T-helper 1 cell (primary cell): ENCODE results near the gene NCK2.
"Not testable (repeated sequence)": the region's sequence is repeated elsewhere in the genome, so short reads cannot be mapped to it uniquely, and the experiment has no call there.

Experiments
- DNase-seq, 5 donors: peaks; one replicate each; pipeline ENCODE4 v3.0.0-alpha.2; 2012 to 2020

Gene NCK2

DNA sequence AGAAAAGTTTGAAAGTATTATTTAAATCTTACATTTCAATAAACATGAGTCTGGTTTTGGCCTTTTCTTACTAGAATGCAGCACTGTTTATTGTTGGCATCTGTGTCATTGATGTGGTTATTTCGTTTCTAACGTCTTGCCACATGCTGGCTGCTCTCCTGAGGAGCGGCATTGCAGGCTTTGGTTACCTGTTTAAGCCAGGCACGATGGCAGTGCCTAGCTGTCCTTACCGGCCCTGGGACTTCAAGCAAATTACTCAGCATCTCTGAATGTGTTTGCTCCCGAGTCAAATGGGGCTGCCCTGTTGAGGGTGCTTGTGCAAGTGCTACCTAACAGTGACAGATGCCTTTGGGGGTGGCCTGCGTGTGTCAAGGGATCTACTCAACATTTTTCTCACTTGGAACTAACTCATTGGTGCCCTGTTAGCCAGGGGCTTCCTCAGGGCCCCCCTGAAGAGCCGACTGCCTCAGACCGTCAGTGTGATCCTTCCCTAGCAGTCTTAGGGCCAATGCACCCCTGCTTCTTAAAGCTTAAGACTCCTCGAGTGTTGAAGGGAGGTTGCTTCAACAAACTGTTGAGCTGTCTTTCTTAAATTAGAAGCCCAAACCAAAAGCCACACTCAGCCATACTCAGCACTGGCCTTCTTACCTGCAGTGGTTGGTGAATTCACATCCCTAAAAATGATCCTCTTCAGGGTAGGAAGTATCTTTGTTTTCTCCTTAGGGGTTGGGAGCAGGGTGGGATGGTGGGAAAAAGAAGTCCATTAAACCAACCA, 151.5 kb downstream of the NCK2 start:
- peak in 2 of 5 donors; percentile 13 to 18 for DNase-seq

DNA sequence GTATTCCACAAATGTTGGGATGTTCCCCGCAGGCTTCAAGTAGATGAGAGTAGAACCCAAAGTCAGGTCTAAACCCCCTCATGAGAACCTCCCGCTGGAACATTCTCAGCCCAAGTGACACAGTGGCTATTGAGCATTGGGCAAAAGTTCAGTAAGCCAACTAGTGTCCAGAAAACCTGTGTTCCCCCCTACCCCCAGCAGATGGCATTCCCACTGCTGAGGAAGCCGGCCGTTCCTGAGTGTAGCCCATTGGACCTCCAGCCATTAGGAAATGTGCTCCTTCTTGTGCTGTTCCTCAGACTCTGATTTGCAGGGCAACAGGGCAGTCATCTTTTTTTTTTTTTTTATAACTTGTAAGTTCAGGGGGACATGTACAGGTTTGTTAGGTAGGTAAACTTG, 152.1 kb downstream of the NCK2 start:
- DNase-seq: no peak

DNA sequence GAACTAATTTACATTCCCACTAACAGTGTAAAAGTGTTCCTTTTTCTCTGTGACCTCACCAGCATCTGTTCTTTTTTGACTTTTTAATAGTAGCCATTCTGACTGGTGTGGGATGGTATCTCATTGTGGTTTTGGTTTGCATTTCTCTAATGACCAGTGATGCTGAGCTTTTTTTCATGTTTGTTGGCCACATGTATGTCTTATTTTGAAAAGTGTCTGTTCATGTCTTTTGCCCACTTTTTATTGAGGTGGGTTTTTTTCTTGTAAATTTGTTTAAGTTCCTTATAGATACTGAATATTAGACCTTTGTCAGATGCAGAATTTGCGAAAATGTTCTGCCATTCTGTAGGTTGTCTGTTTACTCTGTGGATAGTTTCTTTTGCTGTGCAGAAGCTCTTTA, 153.0 kb downstream of the NCK2 start:
- not testable (repeated sequence) for DNase-seq

DNA sequence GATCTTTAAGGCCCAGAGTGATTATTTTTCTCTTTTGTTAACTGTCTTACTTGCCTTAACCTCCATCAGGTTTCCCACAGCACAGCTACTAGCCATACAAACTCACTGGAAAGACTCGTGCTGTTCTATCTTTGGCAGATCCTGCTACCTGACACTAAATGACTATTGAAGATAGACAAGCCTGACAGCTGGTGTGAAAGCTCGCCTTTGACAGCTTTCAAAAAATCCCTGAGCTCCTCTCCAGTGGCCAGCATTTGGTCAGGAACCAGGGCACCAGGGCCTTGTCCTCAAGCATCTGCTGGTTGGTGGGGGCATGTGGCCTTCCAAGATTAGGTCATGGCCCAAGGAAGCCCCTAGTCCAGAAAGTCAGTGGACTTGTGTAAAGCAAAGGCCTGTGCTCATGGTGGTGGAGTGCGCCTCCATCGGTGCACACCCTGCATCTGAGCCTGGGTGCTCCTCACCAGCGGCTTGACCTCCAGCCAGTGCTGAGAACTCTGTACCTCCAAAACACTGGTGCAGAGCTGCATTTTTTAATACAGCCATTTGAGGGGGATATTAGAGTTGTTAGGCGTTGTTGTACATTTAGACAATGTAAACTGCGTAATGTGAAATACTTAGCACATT, 158.5 kb downstream of the NCK2 start:
- DNase-seq: no peak

DNA sequence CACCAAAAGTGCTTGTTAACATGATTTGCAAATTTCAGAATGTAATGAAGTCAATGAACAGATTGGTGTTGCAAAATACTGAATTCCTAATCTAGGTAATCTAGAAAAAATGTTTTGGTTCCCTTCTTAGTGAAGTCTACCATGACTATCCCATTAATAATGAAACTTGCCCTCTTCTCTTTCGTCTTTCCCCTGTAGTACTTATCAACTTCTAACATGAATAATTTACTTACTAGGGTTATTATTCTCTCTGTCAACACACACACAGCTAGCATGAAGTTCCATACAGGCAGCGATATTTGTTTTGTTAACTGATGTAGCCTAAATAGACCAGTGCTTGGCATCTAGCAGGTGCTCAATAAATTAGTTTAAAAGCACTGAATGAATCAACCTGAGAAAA, 160.2 kb downstream of the NCK2 start:
- DNase-seq: peak in 1 of 5 donors; percentile 10

DNA sequence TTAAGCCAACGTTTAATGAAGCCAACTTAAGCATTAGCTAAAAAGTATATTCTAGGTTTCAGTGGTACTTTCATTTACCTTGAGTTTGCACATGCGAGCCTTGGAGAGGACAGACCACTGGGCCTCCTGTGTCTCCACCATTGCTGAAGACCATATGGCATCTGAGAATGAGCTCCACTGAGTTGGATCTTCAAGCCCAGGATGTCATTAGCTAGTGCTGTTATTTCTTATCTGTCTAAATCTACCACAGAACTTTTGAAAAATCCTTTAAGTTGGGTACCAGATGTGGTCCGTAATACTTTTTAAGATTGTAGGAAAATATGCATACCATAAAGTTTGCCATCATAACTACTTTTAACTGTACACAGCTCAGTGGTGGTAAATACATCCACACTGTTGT, 161.8 kb downstream of the NCK2 start:
- no peak for DNase-seq

GRCh38 chr2:105907184-105907583, 162.5 kb downstream of the NCK2 start:
- no peak for DNase-seq

- no peak for DNase-seq
Observed at GRCh38 chr2:105909215-105909614, 164.5 kb downstream of the NCK2 start.

DNA sequence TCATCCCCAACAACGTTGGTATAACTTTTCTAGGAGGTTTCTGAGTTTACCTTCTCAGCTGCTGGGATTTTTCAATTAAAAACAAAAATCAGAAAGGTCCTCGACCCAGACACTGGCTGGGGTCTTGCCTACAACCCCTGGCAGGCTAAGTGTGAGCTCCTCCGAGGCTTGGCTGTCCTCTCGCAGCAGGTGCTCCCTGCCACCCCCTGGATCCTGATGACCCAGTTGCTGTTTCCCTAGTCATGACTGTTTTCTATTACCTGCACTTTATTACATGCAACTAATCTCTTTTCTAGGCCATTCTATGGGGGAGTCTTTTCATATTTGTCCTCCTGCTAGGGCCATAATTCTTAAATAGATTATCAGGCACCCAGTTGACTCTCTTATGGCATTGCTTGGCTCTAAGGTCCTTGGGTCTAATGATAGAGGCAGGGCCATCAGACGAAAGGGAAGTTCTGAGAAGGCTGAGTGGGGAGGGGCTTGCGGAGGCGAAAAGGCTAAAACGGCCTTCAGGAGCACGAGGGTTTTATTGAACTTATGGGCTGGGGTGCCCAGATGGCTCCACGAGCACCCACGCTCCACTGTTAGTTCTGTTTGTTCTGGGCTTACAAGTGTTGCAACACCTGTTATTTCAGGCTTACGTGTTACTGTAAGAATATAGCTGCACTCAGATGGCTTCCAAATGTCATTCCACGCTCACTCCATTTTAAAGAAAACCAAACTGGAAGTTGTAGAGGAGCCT, 166.0 kb downstream of the NCK2 start:
- DNase-seq: no peak

- DNase-seq: no peak
Observed at GRCh38 chr2:105911425-105911824, 166.7 kb downstream of the NCK2 start.

DNA sequence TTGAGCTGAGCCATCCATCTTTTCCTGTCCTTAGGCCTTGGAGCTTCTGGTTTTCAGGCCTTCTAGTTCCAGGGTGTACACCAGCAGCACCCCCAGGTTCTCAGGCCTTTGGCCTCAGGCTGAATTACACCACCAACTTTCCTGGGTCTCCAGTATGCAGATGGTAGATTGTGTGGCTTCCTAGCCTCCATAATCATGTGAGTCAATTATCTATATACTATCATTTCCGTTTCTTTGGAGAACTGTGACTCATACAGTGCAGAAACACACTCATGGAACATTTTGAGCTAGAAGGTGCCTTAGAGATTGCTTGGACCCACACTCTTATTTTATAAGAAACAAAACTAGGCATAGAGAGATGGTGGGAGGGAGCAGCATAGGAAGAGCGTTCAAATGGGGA, 167.4 kb downstream of the NCK2 start:
- DNase-seq: peak in 1 of 5 donors; percentile 30

DNA sequence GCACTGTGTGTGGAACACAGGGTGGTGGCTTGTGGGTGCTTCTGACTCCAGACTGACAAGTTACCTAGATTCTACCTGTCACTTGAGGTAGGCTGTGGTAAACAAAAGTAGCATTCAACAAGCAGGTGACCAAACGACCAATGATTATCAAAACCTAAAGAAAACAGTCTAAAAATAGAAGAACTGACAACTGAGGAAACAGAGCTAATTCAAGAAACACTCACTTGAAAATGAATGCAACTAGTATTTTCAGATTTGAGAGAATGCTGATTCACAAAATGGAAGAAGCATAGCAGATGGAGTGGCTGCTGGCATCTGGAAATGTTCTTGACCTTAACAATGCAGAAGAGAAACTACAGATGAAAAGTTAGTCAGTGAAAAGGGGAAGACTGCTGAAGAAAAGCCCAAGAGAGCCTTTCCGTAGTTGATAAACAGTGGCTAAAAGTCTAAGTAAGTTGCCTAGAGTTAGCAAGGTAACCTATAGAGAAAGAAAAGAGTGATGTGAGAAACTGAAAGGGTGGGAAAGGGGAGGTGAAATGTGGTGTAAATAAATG, 170.4 kb downstream of the NCK2 start:
- no peak for DNase-seq

DNA sequence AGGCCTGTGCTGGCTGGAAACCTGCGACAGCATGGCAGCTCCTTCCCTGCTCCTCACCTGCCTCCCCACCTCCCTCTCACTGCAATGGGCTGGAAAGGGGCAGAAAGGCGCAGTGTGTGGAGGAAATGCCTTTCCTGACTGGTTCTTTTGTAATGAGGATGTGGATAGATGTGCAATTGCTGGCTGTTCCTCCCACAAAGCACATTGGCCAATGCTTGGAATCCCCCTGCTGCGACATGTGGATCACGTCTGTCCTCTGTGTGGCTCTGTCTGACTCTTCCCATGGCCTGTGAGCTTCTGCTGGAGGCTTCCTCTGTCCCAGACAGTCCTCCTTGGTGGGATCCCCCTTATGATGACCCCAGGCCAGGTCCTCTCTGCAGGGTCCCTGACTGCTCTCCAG, 172.5 kb downstream of the NCK2 start:
- DNase-seq: no peak

- no peak for DNase-seq
Observed at GRCh38 chr2:105917688-105918087, 173.0 kb downstream of the NCK2 start.

- DNase-seq: no peak
Observed at GRCh38 chr2:105919191-105919811, 174.6 kb downstream of the NCK2 start.

DNA sequence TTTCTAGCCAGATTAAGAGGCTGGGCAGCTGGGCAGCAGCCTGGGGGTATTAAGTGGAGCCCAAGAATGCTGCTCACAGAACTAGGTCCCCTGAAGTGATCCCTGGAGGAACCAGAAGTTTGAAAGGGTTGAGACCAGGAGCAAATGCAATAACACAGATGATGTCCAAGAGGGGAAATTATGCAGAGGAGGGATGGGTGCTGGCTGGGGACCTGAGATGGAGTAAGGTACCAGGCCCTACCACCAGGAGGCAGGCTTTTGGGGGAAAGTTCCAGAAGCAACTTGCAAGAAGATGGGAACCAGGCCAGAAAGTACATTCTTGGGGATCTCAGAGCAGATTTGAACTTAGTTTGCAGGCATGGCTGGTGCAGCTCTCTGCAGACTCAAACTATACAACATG, 175.1 kb downstream of the NCK2 start:
- peak in 4 of 5 donors; percentile 32 to 42 (median 39) for DNase-seq

DNA sequence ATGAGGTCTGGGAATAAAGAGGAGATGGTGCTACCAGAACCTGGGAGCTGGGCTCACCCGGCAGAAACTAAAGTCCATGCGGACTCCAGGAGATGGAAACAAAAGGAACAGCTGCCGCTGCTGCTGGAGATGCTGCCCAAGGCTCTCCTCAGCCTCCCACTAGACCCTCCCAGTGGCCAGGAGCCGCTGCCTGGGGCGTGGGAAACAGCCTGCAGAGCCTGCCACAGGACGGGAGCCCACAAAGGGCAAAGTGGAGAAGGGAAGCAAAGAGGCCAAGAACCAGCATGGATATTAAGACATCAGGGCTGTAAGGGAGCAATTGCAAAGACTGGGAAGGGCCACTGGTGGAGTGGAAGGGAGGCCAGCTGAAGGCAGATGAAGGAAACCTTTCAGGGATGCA, 179.6 kb downstream of the NCK2 start:
- no peak for DNase-seq

GRCh38 chr2:105924932-105925331, 180.2 kb downstream of the NCK2 start:
- no peak for DNase-seq

DNA sequence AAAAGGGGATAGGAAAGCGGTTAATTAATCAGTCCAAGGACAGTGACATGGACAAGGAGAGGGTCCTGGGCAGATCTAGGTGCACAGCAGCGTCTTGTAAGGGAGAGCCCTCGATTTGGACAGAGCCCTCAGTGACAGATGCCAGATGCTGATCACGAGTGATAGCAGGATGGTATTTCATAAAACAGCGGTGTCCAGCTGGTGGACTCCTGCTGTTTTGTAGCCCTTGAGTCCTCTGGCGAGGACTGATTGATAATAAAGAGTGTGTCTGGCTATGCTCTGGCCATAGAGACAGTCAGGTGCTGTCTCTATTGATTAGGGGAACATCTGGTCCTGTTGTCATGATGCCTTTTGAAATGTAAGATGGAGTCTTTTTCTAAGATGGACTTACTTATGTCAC, 180.7 kb downstream of the NCK2 start:
- no peak for DNase-seq

DNA sequence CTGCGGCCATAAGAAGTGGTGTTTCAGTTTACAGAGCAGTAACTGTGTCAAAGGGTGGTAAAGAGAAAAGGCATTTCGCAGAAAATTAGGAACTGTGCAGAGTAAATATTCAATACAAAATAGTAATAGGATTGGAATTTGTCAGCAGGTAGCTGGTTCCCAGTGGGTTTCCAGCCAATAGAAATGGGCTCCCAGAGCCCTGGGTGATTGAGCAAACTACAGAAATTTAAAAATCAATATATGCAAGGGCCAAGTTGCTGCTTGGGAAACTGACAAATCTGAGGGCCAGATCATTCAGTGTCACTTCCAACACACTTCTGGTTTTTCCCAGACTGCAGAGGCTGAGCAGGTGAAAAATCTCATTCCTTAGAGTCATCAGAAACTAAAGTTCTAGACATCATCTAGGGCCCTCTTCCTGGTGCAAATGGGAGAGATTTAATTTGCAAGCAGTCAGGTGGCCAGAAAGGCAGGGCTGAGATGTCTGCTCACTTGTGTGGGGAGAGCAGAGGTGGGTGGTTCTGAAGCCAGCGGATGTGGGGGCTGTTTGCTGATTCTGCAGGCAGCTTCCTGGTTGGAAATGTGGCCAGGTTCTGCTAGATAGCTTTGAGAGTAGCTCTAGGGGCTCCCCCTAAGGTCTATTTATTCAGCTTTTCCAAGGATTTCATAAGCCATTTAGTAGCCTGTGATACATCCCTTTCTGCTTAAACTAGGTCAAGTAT, 182.4 kb downstream of the NCK2 start:
- DNase-seq: peak in 4 of 5 donors; percentile 11 to 68 (median 34)

DNA sequence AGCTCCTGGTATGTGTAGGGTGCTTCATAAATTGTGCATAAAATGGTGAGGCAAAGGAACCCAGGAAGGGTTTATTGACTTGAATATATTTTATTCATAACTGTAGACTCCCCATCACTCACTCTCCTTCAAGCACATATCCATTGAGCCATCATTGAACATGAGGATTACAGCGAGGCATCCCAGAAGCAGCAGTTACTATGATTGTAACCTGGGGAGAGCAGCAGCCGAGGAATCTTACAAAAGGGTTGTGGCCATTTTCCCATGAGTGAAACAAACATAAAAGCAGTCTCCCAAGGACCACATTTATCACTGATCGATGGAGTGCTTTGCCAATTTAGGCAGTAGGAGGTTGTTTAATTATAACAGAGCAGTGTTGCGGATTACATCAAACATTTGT, 183.4 kb downstream of the NCK2 start:
- DNase-seq: no peak

GRCh38 chr2:105928563-105928962, 183.9 kb downstream of the NCK2 start:
- DNase-seq: no peak
